SK-N-SH (cell line): ENCODE results near the gene LMTK2. TPM values are rescaled to one million over a fixed set of nuclear protein-coding genes. Genes with fewer than 3 reads are reported as not detected.

Experiments
- CTCF ChIA-PET: fragments of 300-600, 350-600 bp; formaldehyde crosslinking; extraction: SDS; loops from one replicate; lab custom pipeline; 2021; lab: Yijun Ruan, JAX
- POLR2A ChIA-PET: fragments of 350-600 bp; sonication (Branson Sonifier 250); formaldehyde crosslinking; extraction: SDS; loops from one replicate; lab custom pipeline; 2020; ENCODE audit warnings: antibody characterized with exemption, inconsistent platforms; lab: Yijun Ruan, JAX
- DNase-seq: peaks from one replicate; pipeline ENCODE4 v3.0.0; 2012
- H2AFZ ChIP-seq: fragments of 200-600 bp; sonication (generic); 2 replicates; pipeline ENCODE4 v1.8.1; 2016; ENCODE audit warnings: antibody characterized with exemption, mild to moderate bottlenecking, low read depth
- H3F3A ChIP-seq: fragments of 200-600 bp; sonication (generic); replicated peaks from 2 replicates; pipeline ENCODE3; 2016; ENCODE audit warnings: antibody characterized with exemption, mild to moderate bottlenecking; ENCODE audit not compliant: insufficient read depth
- H3K27ac ChIP-seq, 2 experiments: fragments of 200-500 bp in 1 of 2; fragments of 200-600 bp in 1 of 2; sonication (Bioruptor generic) in 1 of 2; sonication (generic), shearing (Covaris generic) in 1 of 2; 2 replicates each; pipeline versions ENCODE4 v1.5.1 to v1.6.1; 2014 to 2016; ENCODE audit warnings: low read depth in 2 of 2, inconsistent platforms in 1 of 2, low read length in 1 of 2, mild to moderate bottlenecking in 1 of 2, mixed read lengths in 1 of 2
- H3K27me3 ChIP-seq: fragments of 200-600 bp; sonication (generic), shearing (Covaris generic); 2 replicates; pipeline ENCODE4 v1.6.1; 2016; ENCODE audit warnings: mixed run types; ENCODE audit not compliant: insufficient read depth
- H3K36me3 ChIP-seq, 2 experiments: fragments of 200-500 bp in 1 of 2; fragments of 200-600 bp in 1 of 2; sonication (Bioruptor generic) in 1 of 2; sonication (generic) in 1 of 2; replicated peaks in 1 of 2; 2 replicates each; pipeline versions ENCODE3 to v1.5.1; 2014 to 2016; ENCODE audit warnings: low read length in 1 of 2, mild to moderate bottlenecking in 1 of 2; ENCODE audit not compliant: insufficient read depth in 2 of 2, control insufficient read depth in 1 of 2
- H3K4me1 ChIP-seq, 2 experiments: fragments of 200-500 bp in 1 of 2; fragments of 200-600 bp in 1 of 2; sonication (Bioruptor generic) in 1 of 2; sonication (generic), shearing (Covaris generic) in 1 of 2; 2 replicates each; pipeline versions ENCODE4 v1.5.1 to v1.6.1; 2014 to 2016; ENCODE audit warnings: low read depth in 1 of 2, low read length in 1 of 2, mixed run types in 1 of 2; ENCODE audit not compliant: insufficient read depth in 2 of 2, control insufficient read depth in 1 of 2
- H3K4me2 ChIP-seq: fragments of 200-600 bp; sonication (generic), shearing (Covaris generic); 2 replicates; pipeline ENCODE4 v1.6.1; 2017; ENCODE audit warnings: mixed run types
- H3K4me3 ChIP-seq, 2 experiments: fragments of 200-500 bp in 1 of 2; fragments of 200-600 bp in 1 of 2; sonication (Bioruptor generic) in 1 of 2; sonication (generic), shearing (Covaris generic) in 1 of 2; 2 replicates each; pipeline versions ENCODE4 v1.5.1 to v1.8.1; 2014 to 2016; ENCODE audit warnings: low read depth in 2 of 2, inconsistent platforms in 1 of 2, low read length in 1 of 2, mild to moderate bottlenecking in 1 of 2, mixed read lengths in 1 of 2, moderate library complexity in 1 of 2
- H3K79me2 ChIP-seq: fragments of 200-600 bp; sonication (generic); 2 replicates; pipeline ENCODE4 v1.8.1; 2017; ENCODE audit warnings: mild to moderate bottlenecking; ENCODE audit not compliant: insufficient read depth
- H3K9ac ChIP-seq: fragments of 200-600 bp; sonication (generic); 2 replicates; pipeline ENCODE4 v1.6.1; 2017; ENCODE audit warnings: mixed run types
- H3K9me2 ChIP-seq: fragments of 200-600 bp; sonication (generic); 2 replicates; pipeline ENCODE4 v1.6.1; 2017; ENCODE audit warnings: mixed run types
- H3K9me3 ChIP-seq: fragments of 200-600 bp; sonication (generic); 2 replicates; pipeline ENCODE4 v1.6.1; 2017; ENCODE audit warnings: mixed run types, mild to moderate bottlenecking, moderate library complexity
- H4K20me1 ChIP-seq: fragments of 200-600 bp; sonication (generic); 2 replicates; pipeline ENCODE4 v1.6.1; 2017; ENCODE audit warnings: mild to moderate bottlenecking, mixed run types; ENCODE audit not compliant: insufficient read depth
- CHD2 ChIP-seq: fragments of 150-350 bp; IDR thresholded peaks from 2 replicates; pipeline ENCODE4 v1.6.1; 2018; ENCODE audit warnings: low read length; ENCODE audit not compliant: partially characterized antibody
- CTCF ChIP-seq: fragments of 200-600 bp; sonication (generic); IDR thresholded peaks from 2 replicates; pipeline ENCODE4 v1.6.1; 2017; ENCODE audit warnings: antibody characterized with exemption, mild to moderate bottlenecking, moderate library complexity
- EP300 ChIP-seq, 2 experiments: IDR thresholded peaks; 2 replicates each; pipeline versions ENCODE4 v1.4.0 to v1.6.1; 2012; ENCODE audit warnings: borderline replicate concordance in 1 of 2, low read depth in 1 of 2, low read length in 1 of 2
- EZH2phosphoT487 ChIP-seq: fragments of 200-600 bp; sonication (generic); IDR thresholded peaks from 2 replicates; pipeline ENCODE4 v1.6.1; 2017; ENCODE audit warnings: low read depth, mixed run types, mild to moderate bottlenecking, antibody characterized with exemption, moderate library complexity, borderline replicate concordance
- FOSL2 ChIP-seq: IDR thresholded peaks from 2 replicates; pipeline ENCODE4 v1.4.0; 2012; ENCODE audit warnings: low read depth, mild to moderate bottlenecking, moderate library complexity, borderline replicate concordance
- FOXM1 ChIP-seq: IDR thresholded peaks from 2 replicates; pipeline ENCODE4 v1.4.0; 2012; ENCODE audit warnings: low read depth, mild to moderate bottlenecking
- GATA2 ChIP-seq: sonication (generic); formaldehyde crosslinking; IDR thresholded peaks from 2 replicates; pipeline ENCODE4 v1.5.0; 2020; ENCODE audit warnings: mild to moderate bottlenecking, missing genetic modification reagents
- JUND ChIP-seq: IDR thresholded peaks from 2 replicates; pipeline ENCODE4 v1.4.0; 2012
- MAX ChIP-seq: IDR thresholded peaks from 2 replicates; pipeline ENCODE4 v1.4.0; 2012; ENCODE audit warnings: low read depth
- MXI1 ChIP-seq: IDR thresholded peaks from 2 replicates; pipeline ENCODE4 v1.6.1; 2012; ENCODE audit warnings: mild to moderate bottlenecking, low read depth, low read length, improper control_type of control experiment
- NFIC ChIP-seq: IDR thresholded peaks from 2 replicates; pipeline ENCODE4 v1.4.0; 2012; ENCODE audit warnings: borderline replicate concordance
- NRF1 ChIP-seq: IDR thresholded peaks from 2 replicates; pipeline ENCODE4 v1.6.1; 2012; ENCODE audit warnings: low read depth, mild to moderate bottlenecking, low read length
- PBX3 ChIP-seq: IDR thresholded peaks from 2 replicates; pipeline ENCODE4; 2012
- POLR2AphosphoS5 ChIP-seq: IDR thresholded peaks from 2 replicates; pipeline ENCODE4 v1.6.1; 2012; ENCODE audit warnings: low read depth, low read length
- RCOR1 ChIP-seq: fragments of 150-350 bp; IDR thresholded peaks from 2 replicates; pipeline ENCODE4 v1.6.1; 2017; ENCODE audit warnings: antibody characterized with exemption, low read length
- REST ChIP-seq: IDR thresholded peaks from 2 replicates; pipeline ENCODE4 v1.6.1; 2012; ENCODE audit warnings: mild to moderate bottlenecking, low read depth, low read length, moderate library complexity
- RFX5 ChIP-seq: IDR thresholded peaks from 2 replicates; pipeline ENCODE4 v1.6.1; 2012; ENCODE audit warnings: mild to moderate bottlenecking, improper control_type of control experiment, low read length
- SIN3A ChIP-seq: IDR thresholded peaks from 2 replicates; pipeline ENCODE4 v1.6.1; 2012; ENCODE audit warnings: low read depth, mild to moderate bottlenecking, low read length, moderate library complexity, borderline replicate concordance
- TAF1 ChIP-seq: IDR thresholded peaks from 2 replicates; pipeline ENCODE4 v1.6.1; 2012; ENCODE audit warnings: low read depth, mild to moderate bottlenecking, low read length, moderate library complexity, borderline replicate concordance
- TEAD4 ChIP-seq: IDR thresholded peaks from 2 replicates; pipeline ENCODE4 v1.4.0; 2012; ENCODE audit warnings: mild to moderate bottlenecking, borderline replicate concordance; ENCODE audit not compliant: insufficient read depth
- WGBS: methylation state at CpG from one replicate; pipeline ENCODE4 v1.1.6; 2017; ENCODE audit warnings: low lambda C conversion rate; 5-methylcytosine and 5-hydroxymethylcytosine counted together
- polyA plus RNA-seq, 3 experiments: library from polyadenylated mRNA; depleted of rRNA; stranded (reverse); fragments of >200 nt; gene quantifications; 2 replicates each; pipeline ENCODE4 v1.2.3, GENCODE V29; 2012
- TF ChIP-seq, protein P1 (sequence below): fragments of 150-350 bp; IDR thresholded peaks from 2 replicates; pipeline ENCODE4 v1.6.1; 2016; ENCODE audit warnings: mild to moderate bottlenecking, low read depth, low read length

The LMTK2 gene
- polyA plus RNA-seq, 1 of the 3 experiments (the other 2 are of a cell fraction), result 9.0 TPM

DNA sequence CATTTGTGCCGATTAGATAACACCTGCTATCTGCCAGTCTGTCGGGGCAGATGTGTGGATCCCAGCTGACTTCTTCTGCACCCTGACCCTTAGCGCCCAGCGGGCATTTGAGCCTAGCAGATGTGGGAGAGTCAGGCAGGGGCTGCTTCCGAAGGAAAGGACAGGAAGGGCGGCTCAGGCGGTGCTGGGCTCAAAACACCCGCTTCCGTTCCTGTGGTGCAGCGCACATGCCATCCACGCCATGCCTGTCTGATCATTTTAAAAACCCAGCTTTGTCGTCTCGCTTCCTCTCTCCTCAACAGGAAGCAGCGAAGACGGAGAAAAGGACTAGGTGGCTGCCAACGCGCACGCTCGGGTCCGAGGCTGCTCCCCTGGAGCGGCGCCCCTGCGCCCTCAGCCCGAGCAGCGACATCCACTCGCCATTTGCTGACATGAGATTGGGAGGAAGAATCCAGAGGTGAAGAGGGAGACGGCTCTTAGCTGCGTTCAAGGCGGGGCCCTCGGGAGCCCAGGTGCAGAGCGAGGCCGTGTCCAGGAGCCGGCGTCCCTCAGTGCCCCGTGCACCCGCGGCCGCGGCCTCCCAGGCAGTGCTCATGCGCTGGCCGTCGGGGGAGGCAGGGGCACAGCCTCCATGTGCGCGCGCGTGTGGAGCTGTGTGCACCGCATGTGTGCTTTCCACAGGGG, 98.6 kb downstream of the LMTK2 start (continued):
- TF ChIP-seq EZH2phosphoT487 (no peak), NFIC (no peak), FOXM1 (no peak)

DNA sequence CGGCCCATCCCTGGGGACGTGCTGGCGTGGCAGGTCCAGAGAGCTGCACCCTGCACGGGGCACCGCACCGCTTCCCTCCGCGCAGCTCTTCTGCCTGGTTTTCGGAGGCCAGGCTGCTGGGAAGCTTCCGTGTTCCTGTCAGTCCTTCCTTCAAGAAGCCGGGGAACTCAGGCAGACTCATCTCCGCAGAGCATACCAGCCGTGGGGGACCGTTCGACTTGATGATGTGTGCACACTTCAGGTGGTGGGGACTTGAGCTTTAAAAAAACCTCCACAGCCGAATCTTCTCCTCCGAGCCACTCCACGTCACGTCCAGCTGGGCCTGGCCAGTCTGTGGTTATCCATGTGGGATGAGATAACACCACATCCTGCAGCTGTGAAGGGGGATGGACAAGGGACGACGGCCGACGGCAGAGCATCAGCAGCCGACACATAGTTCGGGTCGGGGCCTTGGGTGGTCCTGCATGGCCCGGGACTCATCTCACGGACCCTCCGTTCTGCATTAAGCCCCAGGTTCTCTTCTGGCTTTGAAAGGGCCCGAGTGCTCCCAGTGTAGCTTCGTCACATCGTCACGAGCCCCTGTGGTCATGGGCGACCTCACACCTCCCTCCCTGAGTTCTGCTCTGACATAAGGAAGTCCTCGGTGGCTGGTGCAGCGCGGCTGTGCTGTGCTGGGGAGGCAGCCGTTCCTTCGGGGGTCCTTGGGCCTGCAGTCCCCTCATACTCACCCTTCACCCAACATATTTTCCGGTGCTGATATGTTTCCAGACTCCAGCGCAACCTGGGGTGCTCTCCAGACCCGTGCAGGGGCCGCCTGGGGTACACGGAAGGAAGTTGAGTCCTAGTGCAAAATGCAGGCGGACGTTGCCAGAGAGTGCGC, 100.0 kb downstream of the LMTK2 start:
- DNase-seq, result no peak
- WGBS, result 95% methylated on average over 47 of the region's 47 CpGs
- CTCF ChIA-PET, result interaction anchor here (1.2 kb wide), 1 partner anchor 31 kb away, joined by 3 read pairs; no protein-coding TSS in a partner anchor

More for the DNA sequence above, 100.0 kb downstream of the LMTK2 start:
- Histone ChIP-seq H3K79me2 (no peaks in the 10 kb centered on the region; the same call in 1 of the 2 replicates), H3F3A (no peaks in the 10 kb centered on the region), H3K4me2 (no peak overlapping the region), H3K4me1 (peaks cover 0 to 3% of the 10 kb centered on the region in 2 experiments; a peak in 1 of 4 replicates), H3K27ac (no peak overlapping the region), H3K9ac (no peak overlapping the region), H3K4me3 (no peak overlapping the region), H3K27me3 (no peaks in the 10 kb centered on the region), H2AFZ (no peak overlapping the region), H3K9me2 (no peaks in the 10 kb centered on the region), H3K36me3 (peaks cover 0 to 33% of the 10 kb centered on the region in 2 experiments), H3K9me3 (no peaks in the 10 kb centered on the region), H4K20me1 (no peaks in the 10 kb centered on the region)
- TF ChIP-seq MAX, result no peak
- TF ChIP-seq, protein P1, sequence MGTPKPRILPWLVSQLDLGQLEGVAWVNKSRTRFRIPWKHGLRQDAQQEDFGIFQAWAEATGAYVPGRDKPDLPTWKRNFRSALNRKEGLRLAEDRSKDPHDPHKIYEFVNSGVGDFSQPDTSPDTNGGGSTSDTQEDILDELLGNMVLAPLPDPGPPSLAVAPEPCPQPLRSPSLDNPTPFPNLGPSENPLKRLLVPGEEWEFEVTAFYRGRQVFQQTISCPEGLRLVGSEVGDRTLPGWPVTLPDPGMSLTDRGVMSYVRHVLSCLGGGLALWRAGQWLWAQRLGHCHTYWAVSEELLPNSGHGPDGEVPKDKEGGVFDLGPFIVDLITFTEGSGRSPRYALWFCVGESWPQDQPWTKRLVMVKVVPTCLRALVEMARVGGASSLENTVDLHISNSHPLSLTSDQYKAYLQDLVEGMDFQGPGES, result no peak
- TF ChIP-seq SIN3A, result no peak
- TF ChIP-seq NFIC, result no peak
- TF ChIP-seq EP300 (IDR thresholded peaks at IDR 0.05; ENCODE audit: borderline replicate concordance in 1 of 2, low read depth in 1 of 2, low read length in 1 of 2), result no peak
- TF ChIP-seq RCOR1, result no peak
- no peak for TF ChIP-seq EZH2phosphoT487
- no peak for TF ChIP-seq REST
- no peak for TF ChIP-seq CHD2
- TF ChIP-seq MXI1, result no peak
- TF ChIP-seq TAF1, result no peak
- no peak for TF ChIP-seq GATA2 (CRISPR knock-in tag)
- no peak for TF ChIP-seq RFX5
- TF ChIP-seq POLR2AphosphoS5, result no peak
- no peak for TF ChIP-seq PBX3
- no peak for TF ChIP-seq FOSL2
- TF ChIP-seq JUND, result no peak
- TF ChIP-seq TEAD4, result no peak
- TF ChIP-seq NRF1, result no peak
- TF ChIP-seq CTCF, result no peak
- POLR2A ChIA-PET, result no interaction called here
